Thyroid gland (tissue), 4 donors: ENCODE data around the gene AP1S1. TPM values are rescaled to one million over a fixed set of nuclear protein-coding genes. Genes with fewer than 3 reads are reported as not detected.

Experiments
- DNase-seq, 2 donors: peaks; one replicate each; pipeline ENCODE4 v3.0.0-alpha.2; 2019
- H3K27ac ChIP-seq, 3 donors: fragments of 200-600 bp; sonication (generic); 1 replicate in 2 of 3; 2 replicates in 1 of 3; pipeline ENCODE4 v1.5.1; 2016 to 2019; ENCODE audit warnings: mild to moderate bottlenecking in 1 of 3, moderate library complexity in 1 of 3
- H3K27me3 ChIP-seq: fragments of 200-600 bp; sonication (generic); one replicate; pipeline ENCODE4 v1.5.1; 2019
- H3K36me3 ChIP-seq, 2 donors: fragments of 200-600 bp; sonication (generic); one replicate each; pipeline ENCODE4 v1.5.1; 2016 to 2019
- H3K4me1 ChIP-seq, 2 donors: fragments of 200-600 bp; sonication (generic); one replicate each; pipeline ENCODE4 v1.5.1; 2017 to 2019
- H3K4me3 ChIP-seq, 3 donors: fragments of 200-600 bp; sonication (generic); replicated peaks in 1 of 3; 1 replicate in 2 of 3; 2 replicates in 1 of 3; pipeline ENCODE4 v1.5.1; 2016; ENCODE audit warnings: mild to moderate bottlenecking in 1 of 3
- H3K9me3 ChIP-seq: fragments of 200-600 bp; sonication (generic); one replicate; pipeline ENCODE4 v1.5.1; 2017
- POLR2A ChIP-seq, 2 donors: fragments of 450-650 bp; IDR thresholded peaks; one replicate each; pipeline ENCODE4 v1.6.1; 2017; ENCODE audit warnings: antibody characterized with exemption in 2 of 2, mild to moderate bottlenecking in 2 of 2, moderate library complexity in 1 of 2
- WGBS, 2 donors: methylation state at CpG; one replicate each; pipeline ENCODE4 v1.1.5; 2017; 5-methylcytosine and 5-hydroxymethylcytosine counted together
- intact Hi-C: fragments of 100-400 bp; cut with DNase I; formaldehyde crosslinking; loops from one replicate; pipeline ENCODE4 v1.15.1; 2023
- total RNA-seq, 4 donors: library from RNA; depleted of rRNA; stranded (reverse); fragments of >200 nt; gene quantifications; one replicate each; pipeline ENCODE4 v1.2.3, GENCODE V29; 2016
- TF ChIP-seq, protein P1 (sequence below), 6 experiments: fragments of 200-600 bp in 3 of 6; fragments of 450-650 bp in 3 of 6; sonication (generic) in 3 of 6; IDR thresholded peaks; one replicate each; pipeline ENCODE4 v1.5.1; 2016 to 2019; ENCODE audit warnings: antibody characterized with exemption in 6 of 6, mild to moderate bottlenecking in 2 of 6, inconsistent platforms in 1 of 6, moderate library complexity in 1 of 6

The AP1S1 gene
- total RNA-seq, 4 donors from 2014 or later: 29.0 to 59.6 (median 41.3) TPM

DNA sequence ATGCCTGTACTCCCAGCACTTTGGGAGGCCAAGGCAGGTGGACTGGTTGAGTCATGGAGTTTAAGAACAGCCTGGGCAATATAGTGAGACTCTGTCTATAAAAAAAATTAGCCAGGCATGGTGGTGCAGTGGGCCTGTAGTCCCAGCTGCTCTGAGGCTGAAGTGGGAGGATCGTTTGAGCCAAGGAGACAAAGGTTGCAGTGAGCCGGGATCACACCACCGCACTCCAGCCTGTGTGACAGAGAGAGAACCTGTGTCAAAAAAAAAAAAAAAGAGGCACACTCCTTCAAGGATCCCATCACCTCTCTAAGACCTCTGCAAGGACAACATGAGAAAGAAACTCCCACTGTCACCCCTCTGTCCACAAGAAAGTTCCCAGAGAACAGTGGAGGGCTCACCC lies 21.4 kb downstream of the AP1S1 start:
- no peak overlapping the region for H3K4me3 ChIP-seq
- H3K27ac ChIP-seq: no peak overlapping the region
- peaks cover 46% of the 10 kb centered on the region for H3K27me3 ChIP-seq
- no peaks in the 10 kb centered on the region for H3K36me3 ChIP-seq
- 28 to 57% methylated on average over 3 of the region's 3 CpGs for WGBS, 2 donors
- intact Hi-C loops: no loop called here
- no peak for TF ChIP-seq POLR2A (IDR thresholded peaks at IDR 0.05)
- TF ChIP-seq, protein P1, sequence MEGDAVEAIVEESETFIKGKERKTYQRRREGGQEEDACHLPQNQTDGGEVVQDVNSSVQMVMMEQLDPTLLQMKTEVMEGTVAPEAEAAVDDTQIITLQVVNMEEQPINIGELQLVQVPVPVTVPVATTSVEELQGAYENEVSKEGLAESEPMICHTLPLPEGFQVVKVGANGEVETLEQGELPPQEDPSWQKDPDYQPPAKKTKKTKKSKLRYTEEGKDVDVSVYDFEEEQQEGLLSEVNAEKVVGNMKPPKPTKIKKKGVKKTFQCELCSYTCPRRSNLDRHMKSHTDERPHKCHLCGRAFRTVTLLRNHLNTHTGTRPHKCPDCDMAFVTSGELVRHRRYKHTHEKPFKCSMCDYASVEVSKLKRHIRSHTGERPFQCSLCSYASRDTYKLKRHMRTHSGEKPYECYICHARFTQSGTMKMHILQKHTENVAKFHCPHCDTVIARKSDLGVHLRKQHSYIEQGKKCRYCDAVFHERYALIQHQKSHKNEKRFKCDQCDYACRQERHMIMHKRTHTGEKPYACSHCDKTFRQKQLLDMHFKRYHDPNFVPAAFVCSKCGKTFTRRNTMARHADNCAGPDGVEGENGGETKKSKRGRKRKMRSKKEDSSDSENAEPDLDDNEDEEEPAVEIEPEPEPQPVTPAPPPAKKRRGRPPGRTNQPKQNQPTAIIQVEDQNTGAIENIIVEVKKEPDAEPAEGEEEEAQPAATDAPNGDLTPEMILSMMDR (IDR thresholded peaks at IDR 0.05): no peak
- H3K9me3 ChIP-seq: no peaks in the 10 kb centered on the region
- no peak for DNase-seq
- H3K4me1 ChIP-seq: peaks cover 22 to 43% of the 10 kb centered on the region in 2 donors

DNA sequence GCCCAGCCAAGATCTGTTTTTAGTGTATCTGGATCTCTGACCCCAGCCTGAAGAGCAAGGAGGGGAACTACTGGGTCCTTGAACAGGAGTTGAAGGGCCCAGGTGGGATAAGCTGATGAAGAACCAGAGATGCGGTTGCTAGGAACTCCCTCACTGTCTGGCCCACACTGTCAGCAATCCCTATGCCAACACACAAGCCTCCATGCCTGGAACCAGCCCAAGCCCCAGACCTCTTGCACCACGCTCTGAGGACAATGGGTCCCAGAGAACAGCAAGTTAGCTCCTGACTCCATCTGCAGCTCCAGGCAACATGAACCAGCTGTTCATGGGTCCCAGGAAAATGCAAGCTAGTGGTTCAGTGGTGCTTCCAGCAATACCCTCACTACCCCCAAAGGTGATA lies 23.4 kb downstream of the AP1S1 start:
- Histone ChIP-seq H3K27me3 (peaks cover 35% of the 10 kb centered on the region), H3K4me1 (peaks cover 14 to 29% of the 10 kb centered on the region in 2 donors), H3K27ac (no peak overlapping the region), H3K9me3 (no peaks in the 10 kb centered on the region), H3K36me3 (no peaks in the 10 kb centered on the region), H3K4me3 (no peak overlapping the region)
- TF ChIP-seq POLR2A (IDR thresholded peaks at IDR 0.05): no peak
- TF ChIP-seq, protein P1 (IDR thresholded peaks at IDR 0.05): no peak
- DNase-seq: no peak
- intact Hi-C loops: no loop called here
- WGBS, 2 donors: 72 to 82% methylated on average over 2 of the region's 2 CpGs

DNA sequence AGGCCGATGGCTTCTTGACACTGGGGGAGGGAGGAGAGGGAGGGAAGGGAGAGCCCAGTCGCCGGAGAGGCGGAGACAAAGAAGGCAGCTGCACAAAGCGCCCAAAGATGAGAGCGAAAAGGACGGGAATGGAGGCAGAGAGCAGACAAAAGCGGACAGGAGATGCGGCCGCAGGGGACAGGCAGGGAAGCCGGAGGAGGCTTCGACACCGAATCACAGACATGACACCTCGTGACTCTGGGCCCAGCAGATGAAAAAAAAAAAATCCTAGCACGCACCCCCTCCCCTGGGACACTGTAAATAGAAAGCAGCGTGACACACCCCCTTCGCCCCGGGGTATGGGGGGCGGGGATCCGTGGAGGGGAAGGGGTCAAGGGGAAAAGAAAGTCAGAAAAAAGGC lies 24.8 kb downstream of the AP1S1 start:
- peaks cover 0 to 15% of the 10 kb centered on the region in 2 donors for H3K4me1 ChIP-seq
- DNase-seq: peak in 1 of 2 donors; percentile 5
- no peak overlapping the region for H3K4me3 ChIP-seq
- H3K36me3 ChIP-seq: no peaks in the 10 kb centered on the region
- WGBS, 2 donors: 1 to 2% methylated on average over 19 to 20 of the region's 20 CpGs
- peaks cover 28% of the 10 kb centered on the region for H3K27me3 ChIP-seq
- no peak overlapping the region for H3K27ac ChIP-seq
- H3K9me3 ChIP-seq: no peaks in the 10 kb centered on the region
- intact Hi-C loops: no loop called here
- TF ChIP-seq, protein P1 (IDR thresholded peaks at IDR 0.05): no peak
- TF ChIP-seq POLR2A (IDR thresholded peaks at IDR 0.05): no peak

DNA sequence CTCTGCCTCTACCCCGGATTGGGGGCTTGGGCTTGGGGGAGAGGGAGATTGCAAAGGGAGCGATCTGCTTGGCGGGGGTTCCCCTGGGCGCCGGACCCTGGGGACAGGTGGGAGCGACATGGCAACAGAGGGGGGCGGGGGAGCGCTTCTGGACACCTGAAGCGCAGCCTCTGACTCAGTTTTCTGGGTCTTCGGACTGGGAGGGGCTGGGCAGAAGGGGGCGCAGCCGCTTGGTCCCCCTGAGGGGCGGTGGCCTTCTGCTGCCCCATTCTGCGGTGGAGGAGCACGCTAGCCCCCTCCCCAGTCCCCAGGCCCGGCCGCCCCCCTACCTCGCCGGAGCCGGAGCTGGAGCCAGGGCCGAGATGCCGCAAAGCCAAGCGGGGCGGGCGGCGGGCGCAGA lies 25.4 kb downstream of the AP1S1 start:
- Histone ChIP-seq H3K27me3 (peaks cover 23% of the 10 kb centered on the region), H3K4me3 (no peak overlapping the region)

DNA sequence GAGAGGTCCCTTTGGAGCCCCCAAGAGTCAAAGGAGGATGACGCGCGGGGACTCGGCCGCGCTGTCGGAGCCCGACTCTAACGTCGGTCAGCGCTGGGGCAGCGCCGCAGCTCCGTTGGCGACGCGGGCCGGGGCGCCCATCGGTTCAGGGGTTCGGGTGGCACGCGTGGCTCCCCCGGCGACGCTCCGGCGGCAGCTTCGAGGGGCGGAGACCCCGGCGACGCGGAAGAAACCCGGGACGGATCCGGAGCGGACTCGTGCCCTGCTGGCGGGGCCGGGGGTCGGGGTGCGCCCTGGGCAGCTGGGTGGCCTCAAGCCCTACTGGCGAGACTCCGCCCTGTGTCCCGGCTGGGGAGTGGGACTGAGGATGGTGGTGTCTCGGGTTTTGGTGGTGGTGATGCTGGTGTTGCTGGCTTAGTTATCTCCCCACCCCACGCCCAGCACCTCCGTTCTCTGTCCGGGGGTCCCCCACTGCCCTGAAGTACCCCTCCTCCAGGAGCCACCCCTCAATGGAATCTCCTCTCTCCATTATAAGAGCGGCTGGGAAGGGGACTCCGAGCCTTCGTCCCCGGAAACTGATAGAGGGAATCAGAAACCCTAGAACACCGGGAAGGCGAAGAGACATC lies 26.0 kb downstream of the AP1S1 start, which contains the start of gene NAT16:
Gene NAT16 (minus strand): TSS at position 164 of the 626 bp plus-strand sequence. CDS start 5,486 bp downstream, outside the sequence.
- TF ChIP-seq, protein P1 (IDR thresholded peaks at IDR 0.05): no peak
- no peak for TF ChIP-seq POLR2A (IDR thresholded peaks at IDR 0.05)

More for the DNA sequence above, 25.4 kb downstream of the AP1S1 start:
- H3K4me1 ChIP-seq: peaks cover 0 to 14% of the 10 kb centered on the region in 2 donors
- no peaks in the 10 kb centered on the region for H3K9me3 ChIP-seq
- TF ChIP-seq POLR2A (IDR thresholded peaks at IDR 0.05): no peak
- TF ChIP-seq, protein P1 (IDR thresholded peaks at IDR 0.05): no peak
- H3K36me3 ChIP-seq: no peaks in the 10 kb centered on the region
- 8 to 20% methylated on average over 1 to 10 of the region's 27 CpGs for WGBS, 2 donors
- intact Hi-C loops: no loop called here
- DNase-seq: no peak
- no peak overlapping the region for H3K27ac ChIP-seq

More for the DNA sequence above, 26.0 kb downstream of the AP1S1 start, which contains the start of gene NAT16:
- DNase-seq: no peak
- intact Hi-C loops: no loop called here
- Histone ChIP-seq H3K27ac (no peak within 1 kb of the TSS), H3K27me3 (peaks cover 23% of the 10 kb centered on the region), H3K36me3 (no peaks in the 10 kb centered on the region), H3K4me3 (no peak within 1 kb of the TSS), H3K4me1 (peaks cover 0 to 14% of the 10 kb centered on the region in 2 donors), H3K9me3 (no peaks in the 10 kb centered on the region)
- 4 to 7% methylated on average over 7 to 42 of the region's 56 CpGs for WGBS, 2 donors
